ENCODE results near the gene NXN.

The NXN gene

DNA sequence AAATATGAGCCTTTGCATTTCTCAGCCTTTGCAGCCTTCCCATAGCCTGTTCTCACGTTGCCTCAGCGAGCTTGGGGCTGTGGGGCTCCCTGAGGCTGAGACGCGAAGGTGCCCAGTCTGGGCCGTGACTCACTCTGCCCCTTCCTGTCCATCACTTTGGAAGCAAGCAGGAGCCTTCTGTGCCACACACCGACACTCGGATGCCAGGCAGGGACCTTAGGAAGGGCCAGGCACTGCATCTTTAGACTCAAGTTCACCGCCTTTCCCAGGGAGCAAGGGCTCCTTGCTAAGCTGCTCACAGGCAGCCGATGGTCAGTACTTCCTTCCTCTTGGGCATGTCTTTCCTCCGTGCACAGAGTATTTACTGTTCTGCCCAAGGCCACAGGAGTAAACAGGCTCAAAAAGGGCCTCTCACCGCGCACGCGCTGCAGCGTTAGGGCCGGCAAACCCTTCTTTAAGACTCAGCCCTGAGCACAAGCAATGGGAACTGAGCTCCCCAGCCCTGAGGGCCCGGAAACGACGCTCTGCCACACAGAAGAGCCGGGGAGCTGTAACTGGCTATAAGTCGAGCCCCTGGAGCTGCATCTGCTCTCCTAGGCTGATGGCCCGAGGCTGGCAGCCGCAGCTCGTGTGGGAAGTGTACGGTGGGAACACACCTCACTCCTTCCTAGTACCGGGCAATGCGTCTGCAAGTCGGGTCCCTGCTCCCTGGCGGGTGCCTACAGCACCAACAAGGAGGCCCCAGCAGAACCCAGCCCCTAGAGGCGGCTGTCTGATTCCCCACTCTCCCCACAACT lies 24.6 kb upstream of the NXN start:
- TF ChIP-seq, protein P1, sequence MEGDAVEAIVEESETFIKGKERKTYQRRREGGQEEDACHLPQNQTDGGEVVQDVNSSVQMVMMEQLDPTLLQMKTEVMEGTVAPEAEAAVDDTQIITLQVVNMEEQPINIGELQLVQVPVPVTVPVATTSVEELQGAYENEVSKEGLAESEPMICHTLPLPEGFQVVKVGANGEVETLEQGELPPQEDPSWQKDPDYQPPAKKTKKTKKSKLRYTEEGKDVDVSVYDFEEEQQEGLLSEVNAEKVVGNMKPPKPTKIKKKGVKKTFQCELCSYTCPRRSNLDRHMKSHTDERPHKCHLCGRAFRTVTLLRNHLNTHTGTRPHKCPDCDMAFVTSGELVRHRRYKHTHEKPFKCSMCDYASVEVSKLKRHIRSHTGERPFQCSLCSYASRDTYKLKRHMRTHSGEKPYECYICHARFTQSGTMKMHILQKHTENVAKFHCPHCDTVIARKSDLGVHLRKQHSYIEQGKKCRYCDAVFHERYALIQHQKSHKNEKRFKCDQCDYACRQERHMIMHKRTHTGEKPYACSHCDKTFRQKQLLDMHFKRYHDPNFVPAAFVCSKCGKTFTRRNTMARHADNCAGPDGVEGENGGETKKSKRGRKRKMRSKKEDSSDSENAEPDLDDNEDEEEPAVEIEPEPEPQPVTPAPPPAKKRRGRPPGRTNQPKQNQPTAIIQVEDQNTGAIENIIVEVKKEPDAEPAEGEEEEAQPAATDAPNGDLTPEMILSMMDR (IDR thresholded peaks at IDR 0.05) = no peak

DNA sequence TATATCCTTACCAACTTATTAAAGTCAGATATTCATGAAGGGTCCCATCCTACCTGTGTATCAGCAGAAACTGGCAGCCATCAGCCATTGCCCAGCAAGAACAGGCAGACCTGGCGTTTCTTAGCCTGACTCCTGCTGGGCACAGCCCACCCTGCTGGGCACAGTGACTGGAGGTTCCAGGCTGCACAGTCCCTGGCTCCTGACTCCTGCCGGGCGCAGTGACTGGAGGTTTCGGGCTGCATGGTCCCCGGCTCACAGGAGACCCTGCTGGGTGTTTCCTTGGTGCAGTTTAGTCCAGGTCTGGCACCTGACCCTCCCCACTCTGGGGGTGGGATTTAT lies 24.0 kb upstream of the NXN start:
- TF ChIP-seq, protein P1 (IDR thresholded peaks at IDR 0.05) = no peak

DNA sequence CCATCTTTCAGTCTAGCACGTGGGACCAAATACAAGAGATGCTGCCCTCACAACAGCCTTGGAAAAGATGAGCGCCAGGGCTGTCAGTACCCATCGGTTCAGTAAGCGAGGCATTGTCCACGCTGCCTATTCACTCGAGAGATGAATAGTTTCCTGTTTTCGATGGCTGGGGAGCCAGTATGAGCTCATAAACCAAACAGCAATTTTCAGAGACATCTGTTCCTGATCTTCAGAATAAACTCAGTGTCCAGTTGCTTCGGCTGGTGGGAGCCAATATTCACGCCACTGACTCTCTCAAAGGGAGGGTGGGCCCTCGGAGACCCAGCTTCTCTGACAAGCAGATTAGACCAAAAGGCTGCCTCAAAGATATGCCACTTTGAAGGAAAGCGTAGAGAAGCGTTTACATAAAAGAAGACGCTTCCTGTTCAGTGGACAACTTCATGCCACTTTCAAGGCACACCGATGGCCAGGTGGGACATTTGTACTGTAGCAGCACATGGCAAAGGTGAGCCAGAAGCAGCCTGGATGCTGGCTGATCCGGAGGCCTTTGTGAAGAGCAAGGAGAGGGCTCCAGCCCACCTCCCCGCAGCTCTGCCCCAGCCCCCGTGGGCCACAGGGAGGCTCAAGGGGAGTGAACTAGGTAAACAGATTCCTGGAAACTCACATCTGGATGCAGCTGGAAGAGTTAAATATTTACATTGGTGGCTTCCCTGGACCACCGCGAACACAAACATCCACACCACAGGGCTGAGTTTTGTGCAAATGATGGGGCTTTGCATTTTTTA lies 23.4 kb upstream of the NXN start:
- TF ChIP-seq, protein P1 (IDR thresholded peaks at IDR 0.05) = no peak

DNA sequence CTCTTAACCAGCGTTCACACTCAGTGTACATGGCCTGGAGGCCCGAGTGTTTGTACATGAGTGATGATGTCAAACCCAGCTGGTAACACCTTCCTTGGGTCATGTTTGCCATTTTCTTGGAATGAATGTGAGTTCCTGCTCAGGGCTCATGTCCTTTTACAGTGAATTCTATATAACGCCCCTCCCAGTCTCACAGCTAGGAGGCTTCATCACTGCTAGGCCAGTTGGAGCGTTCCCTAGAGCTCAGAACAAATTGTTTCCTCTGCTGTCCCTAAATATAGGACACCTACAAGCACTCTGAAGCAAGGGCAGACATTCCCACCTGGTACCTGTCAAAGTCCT lies 22.8 kb upstream of the NXN start:
- TF ChIP-seq, protein P1 (IDR thresholded peaks at IDR 0.05) = no peak

DNA sequence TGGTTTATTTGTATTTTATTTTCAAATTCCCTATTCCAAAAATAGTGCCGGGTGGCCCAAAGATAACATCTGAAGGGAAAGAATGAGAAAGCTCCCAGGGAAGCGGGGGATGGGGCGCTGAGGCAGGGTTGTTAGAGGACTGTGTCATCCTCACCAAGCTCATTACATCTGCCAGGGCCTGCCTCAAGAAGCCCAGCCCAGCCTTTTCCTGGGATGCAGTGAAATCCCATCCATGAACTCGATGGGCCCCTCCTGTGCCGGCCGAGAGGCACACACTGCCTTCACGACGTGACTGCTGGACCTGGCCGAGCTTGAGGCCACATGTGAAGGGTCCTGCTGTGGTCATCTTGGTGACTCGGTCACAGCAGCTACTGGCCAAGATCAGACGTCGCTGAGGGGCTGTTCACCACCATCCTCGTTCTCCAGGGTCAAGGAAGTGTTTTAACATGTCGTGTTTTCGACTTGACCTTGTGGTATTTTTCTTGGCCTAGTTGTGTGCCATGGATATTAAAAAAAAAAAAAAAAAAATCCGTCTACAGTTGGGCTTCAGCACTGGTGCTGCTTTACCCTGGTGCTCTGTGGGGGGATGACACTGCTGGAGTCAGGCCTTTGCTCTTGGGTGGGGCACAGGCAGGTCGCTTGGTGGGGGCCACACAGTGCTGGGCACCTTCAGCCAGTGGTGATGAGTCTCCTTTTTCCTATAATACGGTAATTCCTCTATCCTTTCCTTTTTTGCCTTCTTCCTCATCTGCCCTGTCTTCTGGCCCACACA lies 22.2 kb upstream of the NXN start:
- TF ChIP-seq, protein P1 (IDR thresholded peaks at IDR 0.05) = no peak

DNA sequence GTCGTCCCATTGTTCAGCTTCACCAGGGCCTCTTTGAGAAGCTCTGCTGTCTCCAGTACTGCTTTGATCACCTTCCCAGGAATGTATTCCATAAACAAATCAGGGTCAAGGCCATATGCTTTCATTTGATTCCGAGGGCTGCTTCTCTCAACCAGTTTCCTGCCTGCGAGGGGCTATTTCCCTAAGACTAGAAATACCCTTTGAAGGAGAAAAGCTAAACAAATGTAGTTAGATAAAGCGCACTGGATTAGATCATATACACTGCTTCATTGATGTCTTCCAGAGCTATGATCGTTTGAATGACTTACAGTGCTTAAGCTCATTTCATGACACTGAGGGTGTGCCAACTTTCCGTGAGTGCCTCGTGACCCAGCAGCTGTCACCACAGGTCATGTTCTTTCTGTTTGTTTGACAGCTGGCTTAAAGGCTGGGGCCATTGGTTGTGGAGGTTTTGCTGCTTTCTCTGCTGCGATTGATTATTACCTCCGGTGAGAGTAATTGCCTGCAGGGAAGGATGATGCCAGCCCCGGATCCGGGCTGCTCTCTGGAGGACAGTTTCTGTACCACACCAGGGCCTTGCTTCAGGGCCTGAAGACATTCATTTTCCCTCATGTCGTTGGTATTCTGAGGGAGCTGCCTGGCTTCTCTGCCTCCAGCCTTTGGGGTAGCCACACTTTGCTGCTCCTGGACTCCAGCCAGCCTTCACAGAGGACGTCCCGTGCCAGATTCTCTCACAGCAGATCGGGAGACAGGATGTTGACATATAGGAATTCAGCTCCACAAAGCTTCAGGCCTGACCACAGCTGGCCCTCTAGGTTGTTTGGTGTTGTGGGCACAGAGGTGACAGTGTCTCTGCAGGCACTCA lies 21.3 kb upstream of the NXN start:
- TF ChIP-seq, protein P1 (IDR thresholded peaks at IDR 0.05) = no peak

DNA sequence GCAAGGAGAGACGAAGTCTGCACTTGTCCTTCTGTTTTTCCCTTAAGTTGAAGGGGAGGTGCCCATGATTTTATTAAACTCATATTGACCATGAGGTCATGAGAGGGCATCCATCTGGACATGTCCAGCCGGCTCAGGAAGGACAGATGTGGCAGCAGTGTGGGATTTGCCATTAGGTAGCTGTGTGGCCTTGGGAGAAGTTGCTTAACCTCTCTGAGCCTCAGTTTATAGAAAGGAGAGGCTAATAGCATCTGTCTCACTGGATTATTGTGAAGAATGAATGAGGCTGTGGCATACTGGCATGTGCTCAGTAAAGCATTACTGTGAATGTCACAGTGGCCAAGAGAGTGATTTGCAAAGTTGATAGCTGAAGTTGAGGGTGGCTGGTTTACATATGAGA lies 18.5 kb upstream of the NXN start:
- TF ChIP-seq, protein P1 (IDR thresholded peaks at IDR 0.05) = no peak

Measured in LNCAP (cell line).